Large intestine (tissue), 3 donors: ENCODE results near the gene ZBTB45. TPM values are rescaled to one million over a fixed set of nuclear protein-coding genes. Genes with fewer than 3 reads are reported as not detected.

ENCODE experiments used
- DNase-seq, 2 donors: peaks; one replicate each; pipeline versions ENCODE4 v3.0.0 to v3.0.0-alpha.2; 2013
- H3K27ac ChIP-seq: one replicate; pipeline ENCODE4 v1.5.1; 2013; ENCODE audit warnings: low read length
- H3K27me3 ChIP-seq: 2 replicates; pipeline ENCODE4 v1.6.1; 2013; ENCODE audit warnings: low read length; ENCODE audit not compliant: control insufficient read depth, insufficient read depth
- H3K36me3 ChIP-seq: 2 replicates; pipeline ENCODE4 v1.6.1; 2013; ENCODE audit warnings: low read length; ENCODE audit not compliant: control insufficient read depth, insufficient read depth
- H3K4me1 ChIP-seq: one replicate; pipeline ENCODE4 v1.6.1; 2013; ENCODE audit warnings: low read length; ENCODE audit not compliant: control insufficient read depth, insufficient read depth
- H3K4me3 ChIP-seq: one replicate; pipeline ENCODE4 v1.5.1; 2013; ENCODE audit warnings: low read length
- H3K9me3 ChIP-seq: one replicate; pipeline ENCODE4 v1.6.1; 2013; ENCODE audit warnings: mild to moderate bottlenecking, low read depth, low read length, moderate library complexity; ENCODE audit not compliant: control insufficient read depth
- WGBS: methylation state at CpG from one replicate; pipeline ENCODE4 v1.1.5; 2013; ENCODE audit warnings: low lambda C conversion rate; ENCODE audit not compliant: insufficient coverage; 5-methylcytosine and 5-hydroxymethylcytosine counted together
- polyA plus RNA-seq: library from polyadenylated mRNA; unstranded; fragments of 120-200 nt; gene quantifications from one replicate; pipeline ENCODE4 v1.2.1, GENCODE V29; 2013

ZBTB45 gene
- polyA plus RNA-seq, 1 donor, result 11.1 TPM

DNA sequence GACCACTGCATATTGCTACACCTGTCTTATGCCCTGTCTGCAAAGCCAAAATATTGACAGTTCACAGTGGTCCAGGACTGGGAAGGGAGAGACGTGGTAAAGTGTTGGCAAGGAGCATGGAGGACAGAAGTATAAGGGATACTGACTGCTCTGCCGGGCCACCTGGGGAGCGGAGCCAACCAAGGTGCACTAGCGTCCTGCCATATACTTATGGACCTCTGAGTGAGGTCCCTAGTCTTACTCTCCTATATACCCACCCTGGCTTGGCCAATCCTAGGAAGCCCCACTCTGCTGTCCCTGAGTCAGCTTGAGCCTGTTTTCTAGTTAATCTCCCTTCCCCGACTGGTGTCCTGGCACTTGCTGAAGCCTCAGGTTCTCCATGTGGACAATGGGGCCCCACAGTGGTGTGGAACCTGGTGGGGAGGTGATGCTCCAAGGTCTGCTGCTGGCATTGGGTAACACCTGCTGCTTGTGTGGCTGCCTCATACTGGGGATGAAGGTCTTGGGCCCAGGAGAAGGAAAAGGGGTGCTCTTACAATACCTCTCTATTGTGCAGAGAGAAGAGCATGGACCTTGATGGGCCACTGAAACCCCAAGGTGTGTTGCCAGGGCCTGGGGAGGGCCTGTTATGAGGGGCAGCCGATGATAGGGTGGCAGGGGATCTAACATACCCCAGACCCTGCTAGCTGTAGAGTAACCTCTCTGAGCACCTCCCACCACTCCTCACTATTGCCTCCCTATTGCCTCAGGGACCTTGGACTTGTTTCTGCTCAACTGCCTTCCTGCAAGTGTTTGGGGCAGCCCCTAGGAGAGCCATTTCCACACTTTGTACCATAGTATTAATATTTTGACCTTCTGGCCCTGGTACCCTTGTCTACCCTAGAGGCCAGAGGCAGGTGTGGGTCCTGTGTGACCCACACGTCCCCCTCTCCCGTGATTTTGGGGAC lies 17.5 kb upstream of the ZBTB45 start:
- WGBS, result no CpG with 5 or more reads among the region's 8 CpGs
- peak in 1 of 2 donors; percentile 65 for DNase-seq
- Histone ChIP-seq H3K27me3 (peaks cover 8% of the 10 kb centered on the region), H3K9me3 (no peaks in the 10 kb centered on the region), H3K4me1 (peaks cover 17% of the 10 kb centered on the region), H3K27ac (peak overlapping the region; percentile 69), H3K36me3 (no peaks in the 10 kb centered on the region), H3K4me3 (no peak overlapping the region)

GRCh38 chr19:58535857-58536256 lies 16.2 kb upstream of the ZBTB45 start:
- Histone ChIP-seq H3K27me3 (peaks cover 8% of the 10 kb centered on the region), H3K36me3 (no peaks in the 10 kb centered on the region), H3K4me3 (no peak overlapping the region), H3K4me1 (peaks cover 17% of the 10 kb centered on the region), H3K27ac (no peak overlapping the region), H3K9me3 (no peaks in the 10 kb centered on the region)
- DNase-seq, result no peak
- no CpG with 5 or more reads among the region's 3 CpGs for WGBS

GRCh38 chr19:58531034-58531840 lies 11.6 kb upstream of the ZBTB45 start:
- Histone ChIP-seq H3K27me3 (no peaks in the 10 kb centered on the region), H3K4me1 (no peaks in the 10 kb centered on the region), H3K36me3 (no peaks in the 10 kb centered on the region), H3K4me3 (no peak overlapping the region), H3K9me3 (no peaks in the 10 kb centered on the region), H3K27ac (no peak overlapping the region)
- WGBS, result 100% methylated on average over 2 of the region's 10 CpGs
- DNase-seq, result no peak

- Histone ChIP-seq H3K9me3 (no peaks in the 10 kb centered on the region), H3K27ac (no peak overlapping the region), H3K4me3 (no peak overlapping the region), H3K4me1 (no peaks in the 10 kb centered on the region), H3K36me3 (no peaks in the 10 kb centered on the region), H3K27me3 (no peaks in the 10 kb centered on the region)
- WGBS, result no CpG with 5 or more reads among the region's 3 CpGs
- no peak for DNase-seq
Observed at GRCh38 chr19:58529405-58529804, 9.8 kb upstream of the ZBTB45 start.

GRCh38 chr19:58522709-58523108 lies 3.1 kb upstream of the ZBTB45 start:
- Histone ChIP-seq H3K4me1 (peaks cover 16% of the 10 kb centered on the region), H3K9me3 (no peaks in the 10 kb centered on the region), H3K27ac (no peak overlapping the region), H3K4me3 (no peak overlapping the region), H3K36me3 (no peaks in the 10 kb centered on the region), H3K27me3 (no peaks in the 10 kb centered on the region)
- no peak for DNase-seq
- WGBS, result no CpG with 5 or more reads among the region's 3 CpGs

DNA sequence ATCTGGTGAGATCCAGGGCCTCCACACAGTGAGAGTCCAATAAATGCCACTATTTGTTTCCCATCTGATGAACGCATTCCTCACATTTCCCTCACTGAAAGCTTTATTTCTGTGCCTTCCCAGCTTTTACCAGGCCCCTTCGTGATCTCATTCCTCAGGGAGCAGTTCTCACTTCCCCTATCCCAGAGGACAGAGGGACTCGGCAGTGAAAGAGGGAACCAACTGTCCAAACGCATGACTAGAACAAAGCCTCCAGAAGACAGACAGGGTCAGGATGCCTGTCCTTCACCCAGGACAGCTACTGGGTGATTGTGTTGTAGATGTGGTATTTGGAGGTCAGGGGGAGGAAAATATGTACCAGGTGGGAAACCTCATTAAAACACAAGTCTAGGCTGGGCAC lies 2.0 kb upstream of the ZBTB45 start:
- peaks cover 21% of the 10 kb centered on the region for H3K4me1 ChIP-seq
- DNase-seq, result no peak
- H3K27ac ChIP-seq, result peak overlapping the region; percentile 86
- 0% methylated on average over 1 of the region's 4 CpGs for WGBS
- no peaks in the 10 kb centered on the region for H3K9me3 ChIP-seq
- H3K27me3 ChIP-seq, result no peaks in the 10 kb centered on the region
- H3K4me3 ChIP-seq, result no peak overlapping the region
- H3K36me3 ChIP-seq, result peaks cover 4% of the 10 kb centered on the region

- WGBS, result no CpG with 5 or more reads among the region's 7 CpGs
- peak overlapping the region; percentile 99 for H3K27ac ChIP-seq
Observed at GRCh38 chr19:58520257-58520599, 618 bp upstream of the ZBTB45 start.

GRCh38 chr19:58519087-58519354 lies 589 bp downstream of the ZBTB45 start:
- Histone ChIP-seq H3K4me3 (peak overlapping the region; percentile 88), H3K27me3 (no peaks in the 10 kb centered on the region), H3K4me1 (peaks cover 24% of the 10 kb centered on the region), H3K36me3 (peaks cover 13% of the 10 kb centered on the region), H3K9me3 (no peaks in the 10 kb centered on the region), H3K27ac (peak overlapping the region; percentile 99)
- WGBS, result no CpG with 5 or more reads among the region's 14 CpGs
- DNase-seq, result peak in 1 of 2 donors; percentile 56

More at GRCh38 chr19:58520257-58520599, 618 bp upstream of the ZBTB45 start:
- Histone ChIP-seq H3K27me3 (no peaks in the 10 kb centered on the region), H3K9me3 (no peaks in the 10 kb centered on the region), H3K4me1 (peaks cover 21% of the 10 kb centered on the region), H3K4me3 (peak overlapping the region; percentile 88), H3K36me3 (peaks cover 13% of the 10 kb centered on the region)
- DNase-seq, result no peak

- Histone ChIP-seq H3K36me3 (peaks cover 13% of the 10 kb centered on the region), H3K4me1 (peaks cover 28% of the 10 kb centered on the region), H3K9me3 (no peaks in the 10 kb centered on the region), H3K27me3 (no peaks in the 10 kb centered on the region), H3K27ac (peak overlapping the region; percentile 99), H3K4me3 (peak overlapping the region; percentile 88)
- DNase-seq, result peak in 1 of 2 donors; percentile 46
- WGBS, result no CpG with 5 or more reads among the region's 22 CpGs
Observed at GRCh38 chr19:58518256-58519086, 1.1 kb downstream of the ZBTB45 start.
